Liver (tissue), 3 donors: ENCODE results near the gene AKAP13.

ENCODE experiments used
- CTCF ChIP-seq: fragments of 150-350 bp; IDR thresholded peaks from 2 replicates; pipeline ENCODE4 v1.5.1; 2017; ENCODE audit warnings: improper control_type of control experiment, low read depth, low read length; ENCODE audit not compliant: missing input control
- EGR1 ChIP-seq, 2 donors: IDR thresholded peaks; 2 replicates each; pipeline ENCODE4 v1.6.1; 2016 to 2018; ENCODE audit warnings: antibody characterized with exemption in 2 of 2, low read depth in 2 of 2
- FOXA1 ChIP-seq: IDR thresholded peaks from 2 replicates; pipeline ENCODE4 v1.6.1; 2016; ENCODE audit warnings: antibody characterized with exemption
- HNF4G ChIP-seq: IDR thresholded peaks from 2 replicates; pipeline ENCODE4 v1.6.1; 2016; ENCODE audit warnings: antibody characterized with exemption
- JUND ChIP-seq, 2 donors: IDR thresholded peaks; 2 replicates each; pipeline ENCODE4 v1.6.1; 2016; ENCODE audit warnings: antibody characterized with exemption in 2 of 2
- MAX ChIP-seq: IDR thresholded peaks from 2 replicates; pipeline ENCODE4 v1.6.1; 2016; ENCODE audit warnings: antibody characterized with exemption
- NR2F2 ChIP-seq: IDR thresholded peaks from 2 replicates; pipeline ENCODE4 v1.6.1; 2016; ENCODE audit warnings: antibody characterized with exemption
- RAD21 ChIP-seq, 2 donors: IDR thresholded peaks; 2 replicates each; pipeline ENCODE4 v1.6.1; 2016; ENCODE audit warnings: antibody characterized with exemption in 2 of 2, mild to moderate bottlenecking in 2 of 2
- REST ChIP-seq: IDR thresholded peaks from 2 replicates; pipeline ENCODE4 v1.6.1; 2016; ENCODE audit warnings: antibody characterized with exemption, mild to moderate bottlenecking
- SP1 ChIP-seq: IDR thresholded peaks from 2 replicates; pipeline ENCODE4 v1.6.1; 2018; ENCODE audit warnings: antibody characterized with exemption, mild to moderate bottlenecking
- TAF1 ChIP-seq: conservative IDR thresholded peaks from 2 replicates; pipeline ENCODE4 v1.6.1; 2016; ENCODE audit warnings: antibody characterized with exemption, mild to moderate bottlenecking
- YY1 ChIP-seq: IDR thresholded peaks from 2 replicates; pipeline ENCODE4 v1.6.1; 2016; ENCODE audit warnings: antibody characterized with exemption, mild to moderate bottlenecking
- donor health status: healthy.
- donor health status: healthy.

GRCh38 chr15:85700767-85701166, 320.4 kb downstream of the AKAP13 start:
- TF ChIP-seq CTCF (no peak), TAF1 (no peak), REST (no peak), JUND (IDR thresholded peaks at IDR 0.05) (no peak), MAX (no peak), RAD21 (IDR thresholded peaks at IDR 0.05) (no peak), NR2F2 (no peak), HNF4G (no peak), EGR1 (IDR thresholded peaks at IDR 0.05; ENCODE audit: low read depth in 2 of 2) (no peak), YY1 (no peak), SP1 (no peak), FOXA1 (no peak)
